HepG2 (cell line): ENCODE measurements around the gene LEMD2. TPM values are rescaled to one million over a fixed set of nuclear protein-coding genes. Genes with fewer than 3 reads are reported as not detected.
A peak's percentile ranks its signal among the peaks of the same experiment; 100 is the strongest.

Experiments
- CENPT ChIP-seq: sonication (generic); formaldehyde crosslinking; IDR thresholded peaks from 2 replicates; pipeline ENCODE4 v1.8.0; 2022; ENCODE audit warnings: low read depth, mild to moderate bottlenecking, moderate library complexity, missing genetic modification reagents
- MAFK ChIP-seq, 2 experiments: IDR thresholded peaks in 1 of 2; conservative IDR thresholded peaks in 1 of 2; 2 replicates each; pipeline ENCODE4 v1.6.1; 2011; ENCODE audit warnings: improper control_type of control experiment in 2 of 2, low read length in 2 of 2
- PBX3 ChIP-seq: sonication (generic); formaldehyde crosslinking; IDR thresholded peaks from 2 replicates; pipeline ENCODE4 v1.8.1; 2023; ENCODE audit warnings: missing genetic modification reagents, inconsistent platforms, borderline replicate concordance
- TBX2 ChIP-seq: sonication (generic); formaldehyde crosslinking; IDR thresholded peaks from 2 replicates; pipeline ENCODE4 v1.5.0; 2020; ENCODE audit warnings: missing genetic modification reagents, mild to moderate bottlenecking, borderline replicate concordance
- TCF12 ChIP-seq, 2 experiments: fragments of 450-650 bp in 1 of 2; sonication (generic) in 1 of 2; formaldehyde crosslinking in 1 of 2; IDR thresholded peaks; 2 replicates each; pipeline versions ENCODE4 v1.6.1 to v1.8.0; 2017 to 2022; ENCODE audit warnings: antibody characterized with exemption in 1 of 2, mild to moderate bottlenecking in 1 of 2, missing genetic modification reagents in 1 of 2, moderate library complexity in 1 of 2
- THAP9 ChIP-seq: sonication (generic); formaldehyde crosslinking; IDR thresholded peaks from 2 replicates; pipeline ENCODE4; 2020; ENCODE audit warnings: missing genetic modification reagents, mild to moderate bottlenecking, borderline replicate concordance
- ZMYM3 ChIP-seq: sonication (generic); formaldehyde crosslinking; IDR thresholded peaks from 2 replicates; pipeline ENCODE4 v1.5.1; 2020; ENCODE audit warnings: mild to moderate bottlenecking, missing genetic modification reagents
- ZNF18 ChIP-seq: sonication (generic); formaldehyde crosslinking; IDR thresholded peaks from 2 replicates; pipeline ENCODE4 v1.8.0; 2022; ENCODE audit warnings: mild to moderate bottlenecking, missing genetic modification reagents; ENCODE audit not compliant: insufficient replicate concordance
- ZNF430 ChIP-seq: sonication (generic); formaldehyde crosslinking; IDR thresholded peaks from 2 replicates; pipeline ENCODE4 v1.9.0; 2021; ENCODE audit warnings: mild to moderate bottlenecking, missing genetic modification reagents
- ZNF792 ChIP-seq: IDR thresholded peaks from 2 replicates; pipeline ENCODE4 v1.6.1; 2016
- polyA plus RNA-seq, 8 experiments: library from polyadenylated mRNA; depleted of rRNA in 3 of 8; stranded (reverse) in 7 of 8; unstranded in 1 of 8; fragments of >200 nt; fragmentation: Illumina TruSeq in 4 of 8; extraction: Trizol in 4 of 8; gene quantifications; 2 replicates each; pipeline versions ENCODE4 v1.2.1 to v1.2.3, GENCODE V29; 2011 to 2016; ENCODE audit warnings: low read depth in 4 of 8, missing spikeins in 1 of 8, mixed read lengths in 1 of 8; ENCODE audit not compliant: insufficient read depth in 1 of 8
- total RNA-seq, 5 experiments: library from RNA; depleted of rRNA; stranded (reverse); fragments of >200 nt; fragmentation: Illumina TruSeq; extraction: Trizol; gene quantifications; 2 replicates each; pipeline ENCODE4 v1.2.3, GENCODE V29; 2016; ENCODE audit warnings: low read depth in 1 of 5
- TF ChIP-seq, protein P1 (sequence below): sonication (generic); formaldehyde crosslinking; conservative IDR thresholded peaks from 2 replicates; pipeline ENCODE4 v1.4.0; 2020; ENCODE audit warnings: missing genetic modification reagents
- TF ChIP-seq, protein P2 (sequence below): sonication (generic); formaldehyde crosslinking; conservative IDR thresholded peaks from 2 replicates; pipeline ENCODE4 v1.4.0; 2020; ENCODE audit warnings: missing genetic modification reagents
- TF ChIP-seq, protein P3 (sequence below), 2 experiments: sonication (generic) in 1 of 2; formaldehyde crosslinking in 1 of 2; IDR thresholded peaks; 2 replicates each; pipeline versions ENCODE4 v1.4.0 to v1.6.1; 2016 to 2020; ENCODE audit warnings: borderline replicate concordance in 1 of 2, low read depth in 1 of 2, mild to moderate bottlenecking in 1 of 2, missing genetic modification reagents in 1 of 2

The LEMD2 gene
- total and polyA plus RNA-seq, 2 of the 13 experiments (the other 11 are each of a cell fraction or from before 2014, with no cell fraction given) = 45.2 to 62.9 TPM

DNA sequence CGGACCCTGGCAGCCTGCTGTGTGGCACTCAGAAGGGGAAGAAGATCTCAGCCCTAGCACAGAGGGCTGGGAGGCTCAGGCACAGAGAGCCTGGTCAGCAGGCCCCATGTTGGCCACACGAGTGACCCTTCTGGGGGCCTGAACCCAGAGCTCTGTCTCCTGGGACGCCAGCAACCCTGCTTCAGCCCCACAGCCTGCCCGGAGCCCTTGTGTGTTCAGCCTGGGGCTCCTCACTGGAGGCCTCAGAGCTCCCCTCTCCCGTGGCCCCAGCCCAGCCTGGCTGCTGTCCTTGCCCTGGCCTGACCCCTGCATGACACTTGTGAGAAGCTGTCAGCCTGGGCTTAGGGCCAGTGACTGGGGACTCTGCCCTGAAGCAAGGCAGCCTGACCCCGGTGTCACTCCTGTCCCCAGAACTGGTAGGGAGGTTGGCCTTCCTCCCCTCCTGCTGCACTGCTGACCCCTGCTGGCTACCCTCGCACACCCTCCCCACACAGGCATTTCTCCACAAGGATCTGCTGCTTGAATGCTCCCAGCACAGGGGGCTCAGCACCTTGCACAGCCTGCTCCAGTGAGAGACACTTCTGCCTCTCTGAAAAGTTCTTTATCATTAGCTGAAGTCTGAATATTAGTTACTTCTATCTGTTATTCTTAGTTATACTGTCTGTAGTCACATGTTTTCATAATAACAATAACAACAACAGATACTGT, 26.9 kb downstream of the LEMD2 start (continued):
- TF ChIP-seq THAP9 (peak; percentile 65; the same call in 1 of the 2 replicates), PBX3 (CRISPR knock-in tag) (no peak), TCF12 (IDR thresholded peaks at IDR 0.05) (no peak), TCF12 (CRISPR knock-in tag; IDR thresholded peaks at IDR 0.05) (0 out of 2 replicates have a peak, but pooled peaks have one; percentile 51), ZNF792 (CRISPR knock-in tag) (peak; percentile 85; the same call in 1 of the 2 replicates), MAFK (conservative IDR thresholded peaks at IDR 0.05 in 1 of 2, IDR thresholded peaks at IDR 0.05 in 1 of 2; ENCODE audit: low read length in 2 of 2) (no peak), ZNF18 (no peak), TBX2 (CRISPR knock-in tag) (peak; percentile 98), ZNF430 (CRISPR knock-in tag) (peak; percentile 83; the same call in 1 of the 2 replicates), CENPT (CRISPR knock-in tag) (no peak), ZMYM3 (CRISPR knock-in tag) (peak; percentile 94)
- TF ChIP-seq, protein P1, sequence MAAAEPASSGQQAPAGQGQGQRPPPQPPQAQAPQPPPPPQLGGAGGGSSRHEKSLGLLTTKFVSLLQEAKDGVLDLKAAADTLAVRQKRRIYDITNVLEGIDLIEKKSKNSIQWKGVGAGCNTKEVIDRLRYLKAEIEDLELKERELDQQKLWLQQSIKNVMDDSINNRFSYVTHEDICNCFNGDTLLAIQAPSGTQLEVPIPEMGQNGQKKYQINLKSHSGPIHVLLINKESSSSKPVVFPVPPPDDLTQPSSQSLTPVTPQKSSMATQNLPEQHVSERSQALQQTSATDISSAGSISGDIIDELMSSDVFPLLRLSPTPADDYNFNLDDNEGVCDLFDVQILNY (CRISPR knock-in tag) = 0 out of 2 replicates have a peak, but pooled peaks have one; percentile 24
- TF ChIP-seq, protein P2, sequence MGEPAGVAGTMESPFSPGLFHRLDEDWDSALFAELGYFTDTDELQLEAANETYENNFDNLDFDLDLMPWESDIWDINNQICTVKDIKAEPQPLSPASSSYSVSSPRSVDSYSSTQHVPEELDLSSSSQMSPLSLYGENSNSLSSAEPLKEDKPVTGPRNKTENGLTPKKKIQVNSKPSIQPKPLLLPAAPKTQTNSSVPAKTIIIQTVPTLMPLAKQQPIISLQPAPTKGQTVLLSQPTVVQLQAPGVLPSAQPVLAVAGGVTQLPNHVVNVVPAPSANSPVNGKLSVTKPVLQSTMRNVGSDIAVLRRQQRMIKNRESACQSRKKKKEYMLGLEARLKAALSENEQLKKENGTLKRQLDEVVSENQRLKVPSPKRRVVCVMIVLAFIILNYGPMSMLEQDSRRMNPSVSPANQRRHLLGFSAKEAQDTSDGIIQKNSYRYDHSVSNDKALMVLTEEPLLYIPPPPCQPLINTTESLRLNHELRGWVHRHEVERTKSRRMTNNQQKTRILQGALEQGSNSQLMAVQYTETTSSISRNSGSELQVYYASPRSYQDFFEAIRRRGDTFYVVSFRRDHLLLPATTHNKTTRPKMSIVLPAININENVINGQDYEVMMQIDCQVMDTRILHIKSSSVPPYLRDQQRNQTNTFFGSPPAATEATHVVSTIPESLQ (CRISPR knock-in tag) = no peak
- TF ChIP-seq, protein P3, sequence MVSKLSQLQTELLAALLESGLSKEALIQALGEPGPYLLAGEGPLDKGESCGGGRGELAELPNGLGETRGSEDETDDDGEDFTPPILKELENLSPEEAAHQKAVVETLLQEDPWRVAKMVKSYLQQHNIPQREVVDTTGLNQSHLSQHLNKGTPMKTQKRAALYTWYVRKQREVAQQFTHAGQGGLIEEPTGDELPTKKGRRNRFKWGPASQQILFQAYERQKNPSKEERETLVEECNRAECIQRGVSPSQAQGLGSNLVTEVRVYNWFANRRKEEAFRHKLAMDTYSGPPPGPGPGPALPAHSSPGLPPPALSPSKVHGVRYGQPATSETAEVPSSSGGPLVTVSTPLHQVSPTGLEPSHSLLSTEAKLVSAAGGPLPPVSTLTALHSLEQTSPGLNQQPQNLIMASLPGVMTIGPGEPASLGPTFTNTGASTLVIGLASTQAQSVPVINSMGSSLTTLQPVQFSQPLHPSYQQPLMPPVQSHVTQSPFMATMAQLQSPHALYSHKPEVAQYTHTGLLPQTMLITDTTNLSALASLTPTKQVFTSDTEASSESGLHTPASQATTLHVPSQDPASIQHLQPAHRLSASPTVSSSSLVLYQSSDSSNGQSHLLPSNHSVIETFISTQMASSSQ (IDR thresholded peaks at IDR 0.05; ENCODE audit: low read depth) = no peak
- TF ChIP-seq, protein P3 (CRISPR knock-in tag; IDR thresholded peaks at IDR 0.05; ENCODE audit: borderline replicate concordance) = peak; percentile 56; the same call in 1 of the 2 replicates
